ENCODE data around the gene TRABD2A.

Gene TRABD2A

GRCh38 chr2:84849271-84849952 lies 31.5 kb downstream of the TRABD2A start:
- DNase-seq, result no peak

GRCh38 chr2:84847326-84848050 lies 33.4 kb downstream of the TRABD2A start:
- DNase-seq, result no peak

- no peak for DNase-seq
These were observed 34.1 kb downstream of the TRABD2A start for GRCh38 chr2:84846741-84847142.

GRCh38 chr2:84846041-84846663 lies 34.7 kb downstream of the TRABD2A start:
- DNase-seq, result no peak

GRCh38 chr2:84844141-84844540 lies 36.7 kb downstream of the TRABD2A start:
- no peak for DNase-seq

GRCh38 chr2:84841577-84841976 lies 39.3 kb downstream of the TRABD2A start:
- no peak for DNase-seq

- no peak for DNase-seq
These were observed 40.6 kb downstream of the TRABD2A start for GRCh38 chr2:84840306-84840705.

GRCh38 chr2:84839851-84840250 lies 41.0 kb downstream of the TRABD2A start:
- no peak for DNase-seq

- DNase-seq, result no peak
These were observed 42.3 kb downstream of the TRABD2A start for GRCh38 chr2:84838434-84839145.

GRCh38 chr2:84836215-84836614 lies 44.7 kb downstream of the TRABD2A start:
- no peak for DNase-seq

GRCh38 chr2:84833481-84834150 lies 47.3 kb downstream of the TRABD2A start:
- DNase-seq, result no peak

GRCh38 chr2:84832772-84833461 lies 48.0 kb downstream of the TRABD2A start:
- DNase-seq, result no peak

- DNase-seq, result no peak
These were observed 50.0 kb downstream of the TRABD2A start for GRCh38 chr2:84830758-84831500.

GRCh38 chr2:84830095-84830494 lies 50.8 kb downstream of the TRABD2A start:
- no peak for DNase-seq

GRCh38 chr2:84829693-84830092 lies 51.2 kb downstream of the TRABD2A start:
- no peak for DNase-seq

- no peak for DNase-seq
These were observed 52.8 kb downstream of the TRABD2A start for GRCh38 chr2:84827978-84828575.

- no peak for DNase-seq
These were observed 57.1 kb downstream of the TRABD2A start for GRCh38 chr2:84823788-84824187.

- DNase-seq, result no peak
These were observed 57.7 kb downstream of the TRABD2A start for GRCh38 chr2:84823229-84823628.

- DNase-seq, result no peak
These were observed 59.1 kb downstream of the TRABD2A start for GRCh38 chr2:84821806-84822205.

GRCh38 chr2:84817239-84817655 lies 63.6 kb downstream of the TRABD2A start:
- DNase-seq, result no peak

GRCh38 chr2:84816426-84817026 lies 64.4 kb downstream of the TRABD2A start:
- DNase-seq, result no peak

All from 8988T (cell line).